NK-92 (cell line): ENCODE data around the gene RFC5.
"Not testable (repeated sequence)": the region's sequence is repeated elsewhere in the genome, so short reads cannot be mapped to it uniquely, and the experiment has no call there.

Source experiments
- DNase-seq: peaks from one replicate; lab custom pipeline; 2025; ENCODE audit not compliant: unreplicated experiment; lab: John Stamatoyannopoulos, UW

Gene RFC5, protein sequence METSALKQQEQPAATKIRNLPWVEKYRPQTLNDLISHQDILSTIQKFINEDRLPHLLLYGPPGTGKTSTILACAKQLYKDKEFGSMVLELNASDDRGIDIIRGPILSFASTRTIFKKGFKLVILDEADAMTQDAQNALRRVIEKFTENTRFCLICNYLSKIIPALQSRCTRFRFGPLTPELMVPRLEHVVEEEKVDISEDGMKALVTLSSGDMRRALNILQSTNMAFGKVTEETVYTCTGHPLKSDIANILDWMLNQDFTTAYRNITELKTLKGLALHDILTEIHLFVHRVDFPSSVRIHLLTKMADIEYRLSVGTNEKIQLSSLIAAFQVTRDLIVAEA

GRCh38 chr12:118016424-118017264 is at the start of gene RFC5:
Gene RFC5, plus strand, starts transcription at chr12:118016703. Its CDS starts 125 bp downstream, at chr12:118016828.
- peak; percentile 85 for DNase-seq

GRCh38 chr12:117967043-117967442 is 49.5 kb upstream of the RFC5 start:
- DNase-seq: no peak

DNA sequence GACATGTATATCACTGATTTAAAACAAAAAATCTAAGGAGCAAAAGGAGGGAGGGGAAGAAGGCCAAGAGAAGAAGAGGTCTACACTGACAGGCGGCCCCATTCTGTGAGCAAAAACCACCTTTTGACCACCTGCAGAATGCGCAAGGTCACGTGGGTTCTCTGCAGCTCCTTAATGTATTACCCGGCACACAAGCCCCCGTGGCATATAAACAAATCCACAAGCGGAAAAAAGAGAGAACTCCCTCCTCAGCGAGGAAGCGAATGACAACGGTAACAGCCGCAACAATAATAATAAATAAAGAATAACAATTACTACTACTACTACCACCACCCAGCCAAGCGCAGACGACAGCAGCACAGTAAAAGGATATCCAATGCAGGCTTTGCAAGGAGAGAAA is 49.0 kb upstream of the RFC5 start:
- no peak for DNase-seq

DNA sequence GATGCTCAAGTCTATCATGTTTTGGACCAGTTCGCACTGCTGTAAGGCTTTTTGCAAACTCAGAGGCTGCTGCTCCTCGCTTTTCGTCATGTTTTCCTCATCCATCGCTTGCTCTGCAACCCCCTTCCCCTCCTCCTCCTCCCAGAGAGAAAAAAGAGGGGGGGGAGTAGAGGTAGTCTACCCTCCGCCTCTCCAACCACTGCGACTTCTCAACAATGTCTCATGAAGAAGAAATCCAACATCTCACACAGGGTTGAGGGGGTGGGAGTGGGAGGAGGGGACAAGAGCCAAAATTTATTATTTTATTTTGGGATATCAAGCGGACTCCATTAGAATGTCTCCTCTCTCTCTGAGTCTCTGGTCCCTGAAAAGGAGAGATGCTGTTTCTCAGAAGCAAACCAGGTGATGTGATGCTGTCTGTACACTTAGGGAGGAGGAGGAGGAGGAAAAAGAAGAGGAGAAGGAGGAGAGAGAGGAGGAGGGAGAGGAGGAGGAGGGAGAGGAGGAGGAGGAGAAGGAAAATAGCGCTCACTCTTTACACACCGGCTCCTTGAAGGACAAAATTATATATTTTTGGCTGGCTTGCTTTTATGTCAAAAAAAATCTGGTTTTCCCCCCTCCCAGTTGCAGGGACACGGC is 48.2 kb upstream of the RFC5 start:
- DNase-seq: no peak

GRCh38 chr12:117968826-117969659 is 47.5 kb upstream of the RFC5 start, which contains the start of gene KSR2:
Gene KSR2, minus strand, starts transcription at chr12:117968990. Its CDS starts 735 bp downstream, at chr12:117968255.
- DNase-seq: no peak

DNA sequence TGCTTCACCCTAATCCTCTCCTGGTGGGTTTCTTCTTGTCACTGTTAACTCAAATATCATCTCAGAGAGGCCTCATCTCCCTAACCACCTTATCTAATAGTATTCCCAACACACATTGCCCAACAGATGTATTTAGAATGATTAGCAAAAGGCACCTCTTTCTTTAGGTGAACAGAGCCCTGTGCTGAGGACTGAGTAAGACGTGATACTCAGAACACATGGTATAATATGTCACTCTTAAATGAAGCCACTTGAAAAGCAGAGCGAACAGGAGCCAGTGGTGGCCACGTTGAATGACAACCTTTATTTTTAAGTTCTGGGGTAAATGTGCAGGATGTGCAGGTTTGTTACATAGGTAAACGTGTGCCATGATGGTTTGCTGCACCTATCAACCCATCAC is 46.2 kb upstream of the RFC5 start:
- no peak for DNase-seq

GRCh38 chr12:117972301-117972700 is 44.2 kb upstream of the RFC5 start:
- no peak for DNase-seq

GRCh38 chr12:117975006-117975405 is 41.5 kb upstream of the RFC5 start:
- DNase-seq: no peak

- no peak for DNase-seq
Measured at GRCh38 chr12:117977373-117977772, 39.1 kb upstream of the RFC5 start.

DNA sequence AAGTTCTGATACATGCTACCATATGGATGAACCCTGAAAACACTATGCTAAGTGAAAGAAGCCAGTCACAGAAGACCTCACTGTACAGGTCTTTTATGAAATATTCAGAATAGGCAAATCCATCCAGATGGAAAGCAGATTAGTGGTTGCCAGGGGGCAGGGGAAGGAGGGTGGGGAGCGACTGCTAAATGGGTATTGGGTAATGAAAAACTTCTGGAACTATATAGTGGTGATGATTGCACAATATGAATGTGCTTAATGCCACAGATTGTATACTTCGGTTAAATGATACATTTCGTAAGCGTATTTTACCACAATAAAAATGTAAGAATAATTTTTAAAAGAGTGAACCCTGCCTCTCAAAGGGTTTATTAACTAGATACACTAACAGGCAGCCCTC is 35.9 kb upstream of the RFC5 start:
- DNase-seq: no peak

- no peak for DNase-seq
Measured at GRCh38 chr12:117981267-117981666, 35.2 kb upstream of the RFC5 start.

GRCh38 chr12:117985182-117985581 is 31.3 kb upstream of the RFC5 start:
- DNase-seq: no peak

DNA sequence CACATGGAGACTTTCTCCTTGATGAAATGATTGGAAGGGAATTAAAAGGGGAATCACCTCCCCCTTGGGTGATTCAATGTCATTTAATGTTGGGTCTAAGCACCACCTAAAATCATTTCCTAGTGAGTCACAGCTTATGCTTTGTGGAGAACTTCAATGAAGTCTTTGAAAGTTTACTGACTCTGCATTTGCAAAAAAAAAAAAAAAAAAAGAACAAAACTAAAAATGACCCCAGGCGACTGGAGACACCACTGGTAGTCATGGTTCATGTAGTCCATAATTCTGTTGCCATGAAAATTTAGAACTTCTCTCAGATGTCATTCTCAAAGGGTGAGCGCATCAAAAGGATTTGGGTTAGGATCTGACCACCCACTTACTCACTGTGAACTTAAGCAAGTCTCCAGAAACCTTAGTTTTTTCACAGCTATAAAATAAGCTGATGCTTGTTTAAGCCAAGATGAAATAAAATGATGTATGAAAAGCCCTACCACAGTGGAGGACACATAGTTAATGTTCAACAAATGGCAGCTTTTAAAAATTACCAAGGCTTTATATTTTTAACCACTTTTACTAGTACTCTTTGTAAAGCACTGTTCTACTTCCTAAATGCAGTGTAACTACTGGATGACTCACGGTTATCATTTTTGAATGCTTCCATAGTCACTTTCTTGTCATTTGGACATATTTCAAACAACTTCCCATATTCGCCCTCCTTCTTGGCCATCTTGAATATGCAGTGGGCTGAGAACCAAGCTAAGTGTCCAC is 29.6 kb upstream of the RFC5 start:
- DNase-seq: no peak

- no peak for DNase-seq
Measured at GRCh38 chr12:117994551-117995438, 21.7 kb upstream of the RFC5 start.

- DNase-seq: no peak
Measured at GRCh38 chr12:117998719-117999118, 17.8 kb upstream of the RFC5 start.

DNA sequence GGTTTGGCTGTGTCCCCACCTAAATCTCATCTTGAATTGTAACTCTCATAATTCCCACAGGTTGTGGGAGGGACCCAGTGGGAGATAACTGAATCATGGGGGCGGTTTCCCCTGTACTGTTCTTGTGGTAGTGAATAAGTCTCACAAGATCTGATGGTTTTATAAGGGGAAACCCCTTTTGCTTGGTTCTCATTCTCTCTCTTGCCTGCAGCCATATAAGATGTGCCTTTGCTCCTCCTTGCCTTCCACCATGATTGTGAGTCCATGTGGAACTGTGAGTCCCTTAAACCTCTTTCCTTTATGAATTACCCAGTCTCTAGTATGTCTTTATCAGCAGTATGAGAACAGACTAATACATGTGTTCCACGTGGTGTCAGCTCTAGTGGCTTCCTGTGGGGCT is 16.7 kb upstream of the RFC5 start:
- not testable (repeated sequence) for DNase-seq

DNA sequence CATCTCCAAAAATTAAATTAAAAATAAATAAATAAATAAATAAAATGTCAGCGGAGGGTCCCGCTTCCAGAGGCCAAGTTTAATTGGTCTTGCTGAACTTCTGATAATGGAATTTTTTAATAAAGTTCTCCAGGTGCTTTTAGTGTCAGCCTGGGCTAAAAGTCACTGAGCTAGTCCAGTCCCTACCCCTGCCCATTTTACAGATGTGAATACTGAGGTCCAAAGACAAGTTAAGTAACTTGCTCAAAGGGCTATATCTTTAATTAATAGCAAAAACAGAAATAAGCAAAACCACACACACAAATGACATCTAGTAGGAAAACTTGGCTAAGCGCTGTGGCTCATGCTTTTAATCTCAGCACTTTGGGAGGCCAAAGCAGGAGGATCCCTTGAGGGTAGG is 5.6 kb upstream of the RFC5 start:
- DNase-seq: no peak

- no peak for DNase-seq
Measured at GRCh38 chr12:118011377-118011776, 5.1 kb upstream of the RFC5 start.

DNA sequence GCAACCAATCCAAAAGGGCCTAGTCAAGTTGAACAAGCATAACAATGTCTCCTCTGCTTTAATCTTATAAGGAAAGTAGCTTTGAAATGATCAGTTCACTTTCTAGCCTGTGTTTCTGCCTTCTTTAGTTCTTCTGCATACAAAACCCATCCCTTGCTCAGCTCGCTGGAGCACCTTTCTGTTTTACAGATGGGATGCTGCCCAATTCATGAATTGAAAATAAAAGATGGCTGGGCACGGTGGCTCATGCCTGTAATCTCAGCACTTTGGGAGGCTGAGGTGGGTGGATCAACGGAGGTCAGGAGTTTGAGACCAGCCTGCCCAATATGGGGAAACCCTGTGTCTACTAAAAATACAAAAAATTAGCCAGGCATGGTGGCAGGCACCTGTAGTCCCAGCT is 4.5 kb upstream of the RFC5 start:
- DNase-seq: no peak
